Gastrocnemius medialis (tissue), 4 donors: ENCODE measurements around the gene PRKD1. TPM values are rescaled to one million over a fixed set of nuclear protein-coding genes. Genes with fewer than 3 reads are reported as not detected.
"Not testable (repeated sequence)": the region's sequence is repeated elsewhere in the genome, so short reads cannot be mapped to it uniquely, and the experiment has no call there.

Source experiments
- ATAC-seq, 2 donors: fragments of 150-250 bp; one replicate each; pipeline ENCODE4 v1.9.1; 2016
- DNase-seq, 2 donors: peaks; one replicate each; pipeline ENCODE4 v3.0.0-alpha.2; 2019
- H3K27ac ChIP-seq, 4 donors: fragments of 200-600 bp; sonication (generic); 1 replicate in 1 of 4; 2 replicates in 3 of 4; pipeline ENCODE4 v1.5.1; 2016 to 2018; ENCODE audit warnings: mild to moderate bottlenecking in 2 of 4, moderate library complexity in 1 of 4
- H3K27me3 ChIP-seq, 3 donors: fragments of 200-600 bp; sonication (generic) in 2 of 3; 1 replicate in 1 of 3; 2 replicates in 2 of 3; pipeline versions ENCODE4 v1.5.1 to v1.6.0; 2016 to 2019; ENCODE audit warnings: mild to moderate bottlenecking in 1 of 3, moderate library complexity in 1 of 3
- H3K36me3 ChIP-seq, 2 donors: fragments of 200-600 bp; sonication (generic) in 1 of 2; one replicate each; pipeline ENCODE4 v1.5.1; 2017 to 2018
- H3K4me1 ChIP-seq, 2 donors: fragments of 200-600 bp; sonication (generic) in 1 of 2; one replicate each; pipeline ENCODE4 v1.5.1; 2016 to 2017; ENCODE audit warnings: mild to moderate bottlenecking in 2 of 2
- H3K4me3 ChIP-seq, 4 donors: fragments of 200-600 bp; sonication (generic) in 3 of 4; 1 replicate in 1 of 4; 2 replicates in 3 of 4; pipeline ENCODE4 v1.5.1; 2016 to 2019; ENCODE audit warnings: mild to moderate bottlenecking in 2 of 4
- H3K9me3 ChIP-seq, 3 donors: fragments of 200-600 bp; sonication (generic) in 2 of 3; 1 replicate in 1 of 3; 2 replicates in 2 of 3; pipeline ENCODE4 v1.5.1; 2016 to 2019
- POLR2A ChIP-seq, 2 donors: fragments of 450-650 bp; IDR thresholded peaks; one replicate each; pipeline ENCODE4 v1.6.1; 2017; ENCODE audit warnings: antibody characterized with exemption in 2 of 2, mild to moderate bottlenecking in 2 of 2, moderate library complexity in 2 of 2
- in situ Hi-C, 4 donors: fragments of 200-750 bp; cut with MboI; loops; one replicate each; pipeline versions ENCODE4 v1.15.0 to v1.8.0; 2017; ENCODE audit warnings: low sequenced_read_pairs in 4 of 4
- intact Hi-C: fragments of 100-400 bp; cut with DNase I; formaldehyde crosslinking; loops from one replicate; pipeline ENCODE4 v1.15.1; 2023; ENCODE audit warnings: low total_unique reads
- total RNA-seq, 4 donors: library from RNA; depleted of rRNA; stranded (reverse); fragments of >200 nt; gene quantifications; one replicate each; pipeline versions ENCODE4 v1.1.0 to v1.2.3, GENCODE V29; 2016
- TF ChIP-seq, protein P1 (sequence below), 5 experiments: fragments of 450-650 bp in 3 of 5; fragments of 200-600 bp in 2 of 5; sonication (generic) in 2 of 5; IDR thresholded peaks in 4 of 5; conservative IDR thresholded peaks in 1 of 5; 1 replicate in 4 of 5; 2 replicates in 1 of 5; pipeline ENCODE4 v1.5.1; 2016 to 2019; ENCODE audit warnings: antibody characterized with exemption in 5 of 5, mild to moderate bottlenecking in 3 of 5, moderate library complexity in 3 of 5

The PRKD1 gene
- total RNA-seq, 4 donors from 2014 or later: 1.5 to 4.1 (median 1.7) TPM

DNA sequence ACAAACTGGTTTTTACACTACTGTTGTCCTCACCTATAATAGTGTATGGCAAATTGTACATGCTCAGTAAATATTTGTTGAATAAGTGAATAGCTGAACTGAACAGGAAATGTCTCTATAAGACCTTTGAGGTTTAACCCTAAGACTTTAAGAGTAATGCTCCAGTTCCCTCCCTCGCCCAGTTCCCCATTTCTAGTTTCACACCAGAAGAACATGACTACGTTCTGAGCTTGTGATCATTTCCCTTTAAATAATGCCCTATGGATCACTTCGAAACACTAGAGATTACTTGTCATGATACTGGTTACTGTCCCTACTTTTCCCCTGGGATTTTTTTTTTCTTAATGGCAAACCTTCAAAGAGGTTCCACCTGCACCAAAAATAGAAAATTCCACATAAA lies 69.3 kb downstream of the PRKD1 start:
- peaks cover 0 to 3% of the 10 kb centered on the region in 2 donors for H3K4me1 ChIP-seq
- H3K9me3 ChIP-seq: no peaks in the 10 kb centered on the region
- in situ Hi-C loops (no loop called here), intact Hi-C loops (no loop called here)
- no peaks in the 10 kb centered on the region for H3K36me3 ChIP-seq
- ATAC-seq: no peak
- TF ChIP-seq, protein P1, sequence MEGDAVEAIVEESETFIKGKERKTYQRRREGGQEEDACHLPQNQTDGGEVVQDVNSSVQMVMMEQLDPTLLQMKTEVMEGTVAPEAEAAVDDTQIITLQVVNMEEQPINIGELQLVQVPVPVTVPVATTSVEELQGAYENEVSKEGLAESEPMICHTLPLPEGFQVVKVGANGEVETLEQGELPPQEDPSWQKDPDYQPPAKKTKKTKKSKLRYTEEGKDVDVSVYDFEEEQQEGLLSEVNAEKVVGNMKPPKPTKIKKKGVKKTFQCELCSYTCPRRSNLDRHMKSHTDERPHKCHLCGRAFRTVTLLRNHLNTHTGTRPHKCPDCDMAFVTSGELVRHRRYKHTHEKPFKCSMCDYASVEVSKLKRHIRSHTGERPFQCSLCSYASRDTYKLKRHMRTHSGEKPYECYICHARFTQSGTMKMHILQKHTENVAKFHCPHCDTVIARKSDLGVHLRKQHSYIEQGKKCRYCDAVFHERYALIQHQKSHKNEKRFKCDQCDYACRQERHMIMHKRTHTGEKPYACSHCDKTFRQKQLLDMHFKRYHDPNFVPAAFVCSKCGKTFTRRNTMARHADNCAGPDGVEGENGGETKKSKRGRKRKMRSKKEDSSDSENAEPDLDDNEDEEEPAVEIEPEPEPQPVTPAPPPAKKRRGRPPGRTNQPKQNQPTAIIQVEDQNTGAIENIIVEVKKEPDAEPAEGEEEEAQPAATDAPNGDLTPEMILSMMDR (IDR thresholded peaks at IDR 0.05 in 4 of 5, conservative IDR thresholded peaks at IDR 0.05 in 1 of 5): no peak
- TF ChIP-seq POLR2A (IDR thresholded peaks at IDR 0.05): no peak
- H3K27ac ChIP-seq: no peak overlapping the region
- H3K27me3 ChIP-seq: no peaks in the 10 kb centered on the region
- DNase-seq: no peak
- H3K4me3 ChIP-seq: no peak overlapping the region

DNA sequence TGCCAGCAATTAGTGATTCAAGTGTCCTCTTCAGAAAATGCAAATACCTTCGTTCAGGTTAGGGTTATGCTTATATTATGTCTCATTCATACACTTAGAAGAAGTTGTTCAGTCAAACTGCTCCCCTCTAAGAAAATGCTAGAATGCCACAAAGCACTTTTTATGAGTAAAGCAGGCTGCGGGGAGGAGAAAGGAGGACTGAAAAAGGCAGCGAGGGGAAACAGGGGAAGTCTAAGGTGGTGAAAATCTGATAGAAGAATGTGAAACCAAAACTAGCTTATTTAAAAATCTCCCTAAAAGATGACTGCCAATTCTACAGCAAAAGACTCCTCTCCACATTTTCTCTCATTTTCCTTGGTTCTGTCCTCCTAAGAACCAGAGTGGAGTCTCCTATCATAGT lies 70.1 kb downstream of the PRKD1 start:
- H3K36me3 ChIP-seq: no peaks in the 10 kb centered on the region
- no peak overlapping the region for H3K4me3 ChIP-seq
- H3K4me1 ChIP-seq: peaks cover 0 to 3% of the 10 kb centered on the region in 2 donors
- no peak overlapping the region for H3K27ac ChIP-seq
- DNase-seq: no peak
- intact Hi-C loops: no loop called here
- TF ChIP-seq, protein P1 (IDR thresholded peaks at IDR 0.05 in 4 of 5, conservative IDR thresholded peaks at IDR 0.05 in 1 of 5): no peak
- no peak for TF ChIP-seq POLR2A (IDR thresholded peaks at IDR 0.05)
- H3K27me3 ChIP-seq: no peaks in the 10 kb centered on the region
- no peaks in the 10 kb centered on the region for H3K9me3 ChIP-seq
- no peak for ATAC-seq
- in situ Hi-C loops: no loop called here

DNA sequence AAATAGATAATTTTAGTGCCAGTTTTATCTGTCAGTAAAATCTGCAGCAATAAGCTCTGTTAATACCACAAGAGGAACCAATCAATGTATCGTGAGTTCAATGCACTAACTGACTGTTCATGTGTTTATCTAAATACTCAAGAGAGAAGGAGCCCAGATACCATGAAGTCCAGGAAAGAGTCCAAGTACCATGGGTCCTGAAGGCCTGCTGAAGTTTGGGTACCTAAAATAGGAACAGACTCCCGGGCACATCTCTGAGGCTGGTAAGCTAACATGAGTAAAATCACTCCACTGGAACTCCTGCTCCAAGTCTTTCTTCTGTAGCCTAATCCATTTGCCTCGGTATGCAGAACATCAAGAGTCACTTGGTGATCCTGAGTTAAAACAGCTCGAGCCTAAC lies 71.1 kb downstream of the PRKD1 start:
- no peak for DNase-seq
- Histone ChIP-seq H3K4me3 (no peak overlapping the region), H3K36me3 (no peaks in the 10 kb centered on the region), H3K27me3 (no peaks in the 10 kb centered on the region), H3K9me3 (no peaks in the 10 kb centered on the region), H3K27ac (no peak overlapping the region), H3K4me1 (peaks cover 0 to 3% of the 10 kb centered on the region in 2 donors)
- intact Hi-C loops (no loop called here), in situ Hi-C loops (no loop called here)
- no peak for ATAC-seq
- TF ChIP-seq, protein P1 (IDR thresholded peaks at IDR 0.05 in 4 of 5, conservative IDR thresholded peaks at IDR 0.05 in 1 of 5): no peak
- TF ChIP-seq POLR2A (IDR thresholded peaks at IDR 0.05): no peak

DNA sequence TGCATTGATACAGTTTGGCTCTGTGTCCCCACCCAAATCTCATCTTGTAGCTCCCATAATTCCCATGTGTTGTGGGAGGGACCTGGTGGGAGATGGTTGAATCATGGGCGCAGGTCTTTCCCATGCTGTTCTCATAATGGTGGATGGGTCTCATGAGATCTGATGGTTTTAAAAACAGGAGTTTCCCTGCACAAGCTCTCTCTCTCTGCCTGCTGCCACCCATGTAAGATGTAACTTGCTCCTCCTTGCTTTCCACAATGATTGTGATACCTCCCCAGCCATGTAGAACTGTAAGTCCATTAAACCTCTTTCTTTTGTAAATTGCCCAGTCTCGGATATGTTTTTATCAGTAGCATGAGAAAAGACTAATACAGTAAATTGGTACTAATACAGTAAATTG lies 74.0 kb downstream of the PRKD1 start:
- ATAC-seq, in situ Hi-C loops, H3K4me3 ChIP-seq, H3K4me1 ChIP-seq, H3K27ac ChIP-seq, H3K27me3 ChIP-seq, H3K36me3 ChIP-seq, H3K9me3 ChIP-seq, intact Hi-C loops, DNase-seq: not testable (repeated sequence)

DNA sequence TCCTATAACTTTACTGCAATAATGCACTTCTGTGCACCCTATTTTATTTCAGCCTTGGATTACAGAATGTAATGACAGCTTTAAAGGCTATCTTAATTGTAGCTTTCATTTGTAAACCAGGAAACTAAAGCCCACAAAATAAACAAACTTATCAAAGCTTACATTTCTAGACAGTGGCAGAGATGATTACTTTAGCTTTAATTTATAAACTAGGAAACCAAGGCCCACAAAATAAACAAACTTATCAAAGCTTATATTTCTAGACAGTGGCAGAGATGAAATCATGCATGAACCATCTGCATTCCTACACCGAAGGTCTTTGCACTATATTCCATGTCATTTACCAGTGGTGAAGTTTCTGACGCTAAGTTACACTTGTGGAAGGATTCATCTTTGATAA lies 74.4 kb downstream of the PRKD1 start:
- no peak for ATAC-seq
- in situ Hi-C loops (no loop called here), intact Hi-C loops (no loop called here)
- Histone ChIP-seq H3K36me3 (no peaks in the 10 kb centered on the region), H3K4me1 (peaks cover 0 to 3% of the 10 kb centered on the region in 2 donors), H3K9me3 (no peaks in the 10 kb centered on the region), H3K27me3 (no peaks in the 10 kb centered on the region), H3K27ac (no peak overlapping the region), H3K4me3 (no peak overlapping the region)
- no peak for DNase-seq
- TF ChIP-seq, protein P1 (IDR thresholded peaks at IDR 0.05 in 4 of 5, conservative IDR thresholded peaks at IDR 0.05 in 1 of 5): no peak
- TF ChIP-seq POLR2A (IDR thresholded peaks at IDR 0.05): no peak
